DND-41 (cell line): ENCODE results near the gene HHATL.

Experiments
- ATAC-seq: fragments of 200-7000 bp; cut with Tn5 transposase; 3 replicates; pipeline ENCODE4 v1.9.1; 2021; ENCODE audit warnings: low read depth; ENCODE audit not compliant: insufficient read depth
- DNase-seq: peaks from one replicate; pipeline ENCODE4 v3.0.0-alpha.2; 2020
- H2AFZ ChIP-seq: 2 replicates; pipeline ENCODE4 v1.6.0; 2012; ENCODE audit warnings: low read depth, low read length
- H3K27ac ChIP-seq: 2 replicates; pipeline ENCODE4 v1.5.1; 2012; ENCODE audit warnings: low read length, inconsistent platforms
- H3K27me3 ChIP-seq: fragments of 200-600 bp; sonication (generic); 2 replicates; pipeline ENCODE4 v1.6.0; 2012; ENCODE audit warnings: low read length, mild to moderate bottlenecking, inconsistent platforms; ENCODE audit not compliant: insufficient read depth, poor library complexity
- H3K36me3 ChIP-seq: 2 replicates; pipeline ENCODE4 v1.5.1; 2012; ENCODE audit warnings: low read length, inconsistent platforms; ENCODE audit not compliant: insufficient read depth
- H3K4me1 ChIP-seq: 2 replicates; pipeline ENCODE4 v1.5.1; 2012; ENCODE audit warnings: mild to moderate bottlenecking, low read length; ENCODE audit not compliant: insufficient read depth
- H3K4me2 ChIP-seq: 2 replicates; pipeline ENCODE4 v1.6.0; 2012; ENCODE audit warnings: mild to moderate bottlenecking, moderate library complexity, low read length, inconsistent platforms; ENCODE audit not compliant: insufficient read depth
- H3K4me3 ChIP-seq, 2 experiments: fragments of 200-600 bp in 1 of 2; shearing (Covaris generic) in 1 of 2; 2 replicates each; pipeline ENCODE4 v1.5.1; 2012 to 2016; ENCODE audit warnings: inconsistent platforms in 2 of 2, low read length in 2 of 2, mild to moderate bottlenecking in 2 of 2, low read depth in 1 of 2, moderate library complexity in 1 of 2
- H3K79me2 ChIP-seq: 2 replicates; pipeline ENCODE4 v1.6.0; 2012; ENCODE audit warnings: low read length, inconsistent platforms; ENCODE audit not compliant: insufficient read depth
- H3K9ac ChIP-seq: 2 replicates; pipeline ENCODE4 v1.6.0; 2012; ENCODE audit warnings: low read depth, mild to moderate bottlenecking, inconsistent platforms, low read length, moderate library complexity
- H3K9me3 ChIP-seq: 2 replicates; pipeline ENCODE4 v1.5.1; 2012; ENCODE audit warnings: low read length, moderate library complexity, mild to moderate bottlenecking, inconsistent platforms; ENCODE audit not compliant: insufficient read depth, severe bottlenecking
- H4K20me1 ChIP-seq: 2 replicates; pipeline ENCODE4 v1.6.0; 2012; ENCODE audit warnings: low read length; ENCODE audit not compliant: insufficient read depth
- CTCF ChIP-seq: IDR thresholded peaks from 2 replicates; pipeline ENCODE4 v1.5.1; 2012; ENCODE audit warnings: borderline replicate concordance, low read length, moderate library complexity, mild to moderate bottlenecking; ENCODE audit not compliant: poor library complexity, severe bottlenecking; ENCODE audit errors: extremely low read depth
- EZH2 ChIP-seq: IDR thresholded peaks from 3 replicates; pipeline ENCODE4 v1.6.1; 2012; ENCODE audit warnings: borderline replicate concordance, low read depth, mild to moderate bottlenecking, moderate library complexity, low read length, inconsistent platforms; ENCODE audit not compliant: severe bottlenecking

The HHATL gene

GRCh38 chr3:42682301-42683070, 20.1 kb downstream of the HHATL start:
- TF ChIP-seq CTCF (no peak), EZH2 (no peak)
- peaks cover 7% of the 10 kb centered on the region for H3K27me3 ChIP-seq
- no peaks in the 10 kb centered on the region for H3K4me1 ChIP-seq
- no peak overlapping the region for H3K4me2 ChIP-seq
- DNase-seq (no peak), ATAC-seq (no peak)
- no peak overlapping the region for H3K4me3 ChIP-seq
- H3K79me2 ChIP-seq, result no peaks in the 10 kb centered on the region
- no peak overlapping the region for H2AFZ ChIP-seq
- 0 out of 2 replicates have a peak, but pooled peaks cover 5% of the 10 kb centered on the region for H4K20me1 ChIP-seq
- H3K36me3 ChIP-seq, result no peaks in the 10 kb centered on the region
- H3K9ac ChIP-seq, result no peak overlapping the region
- H3K27ac ChIP-seq, result no peak overlapping the region
- no peaks in the 10 kb centered on the region for H3K9me3 ChIP-seq

- Histone ChIP-seq H3K4me1 (no peaks in the 10 kb centered on the region), H3K4me2 (no peak overlapping the region), H3K36me3 (no peaks in the 10 kb centered on the region), H3K27ac (no peak overlapping the region), H3K9me3 (no peaks in the 10 kb centered on the region), H3K9ac (no peak overlapping the region), H4K20me1 (no peaks in the 10 kb centered on the region), H3K4me3 (no peak overlapping the region), H2AFZ (no peak overlapping the region), H3K27me3 (peaks cover 7% of the 10 kb centered on the region), H3K79me2 (no peaks in the 10 kb centered on the region)
- DNase-seq, result no peak
- no peak for ATAC-seq
- no peak for TF ChIP-seq EZH2
- TF ChIP-seq CTCF, result no peak
These were observed 21.1 kb downstream of the HHATL start for GRCh38 chr3:42681361-42682038.

- TF ChIP-seq CTCF (no peak), EZH2 (no peak)
- H3K79me2 ChIP-seq, result no peaks in the 10 kb centered on the region
- no peak overlapping the region for H3K27ac ChIP-seq
- no peak overlapping the region for H3K9ac ChIP-seq
- DNase-seq, result no peak
- no peaks in the 10 kb centered on the region for H3K9me3 ChIP-seq
- ATAC-seq, result no peak
- H3K27me3 ChIP-seq, result peaks cover 7% of the 10 kb centered on the region
- no peak overlapping the region for H3K4me3 ChIP-seq
- H3K4me1 ChIP-seq, result no peaks in the 10 kb centered on the region
- no peaks in the 10 kb centered on the region for H3K36me3 ChIP-seq
- H4K20me1 ChIP-seq, result no peaks in the 10 kb centered on the region
- no peak overlapping the region for H2AFZ ChIP-seq
- H3K4me2 ChIP-seq, result no peak overlapping the region
These were observed 21.8 kb downstream of the HHATL start for GRCh38 chr3:42680806-42681205.
